Measurements from ENCODE around the gene IGF2BP2.

- TF ChIP-seq, protein P1, sequence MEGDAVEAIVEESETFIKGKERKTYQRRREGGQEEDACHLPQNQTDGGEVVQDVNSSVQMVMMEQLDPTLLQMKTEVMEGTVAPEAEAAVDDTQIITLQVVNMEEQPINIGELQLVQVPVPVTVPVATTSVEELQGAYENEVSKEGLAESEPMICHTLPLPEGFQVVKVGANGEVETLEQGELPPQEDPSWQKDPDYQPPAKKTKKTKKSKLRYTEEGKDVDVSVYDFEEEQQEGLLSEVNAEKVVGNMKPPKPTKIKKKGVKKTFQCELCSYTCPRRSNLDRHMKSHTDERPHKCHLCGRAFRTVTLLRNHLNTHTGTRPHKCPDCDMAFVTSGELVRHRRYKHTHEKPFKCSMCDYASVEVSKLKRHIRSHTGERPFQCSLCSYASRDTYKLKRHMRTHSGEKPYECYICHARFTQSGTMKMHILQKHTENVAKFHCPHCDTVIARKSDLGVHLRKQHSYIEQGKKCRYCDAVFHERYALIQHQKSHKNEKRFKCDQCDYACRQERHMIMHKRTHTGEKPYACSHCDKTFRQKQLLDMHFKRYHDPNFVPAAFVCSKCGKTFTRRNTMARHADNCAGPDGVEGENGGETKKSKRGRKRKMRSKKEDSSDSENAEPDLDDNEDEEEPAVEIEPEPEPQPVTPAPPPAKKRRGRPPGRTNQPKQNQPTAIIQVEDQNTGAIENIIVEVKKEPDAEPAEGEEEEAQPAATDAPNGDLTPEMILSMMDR (IDR thresholded peaks at IDR 0.05), result no peak
- TF ChIP-seq POLR2A (IDR thresholded peaks at IDR 0.05) (no peak), POLR2AphosphoS5 (IDR thresholded peaks at IDR 0.05) (no peak), EP300 (IDR thresholded peaks at IDR 0.05) (no peak)
These were observed 111.8 kb downstream of the IGF2BP2 start for GRCh38 chr3:185713015-185713414.
